Osteoblast (primary cell): ENCODE results near the gene SLC7A6. TPM values are rescaled to one million over a fixed set of nuclear protein-coding genes. Genes with fewer than 3 reads are reported as not detected.
A peak's percentile ranks its signal among the peaks of the same experiment; 100 is the strongest.

ENCODE experiments used
- DNase-seq: peaks from one replicate; pipeline ENCODE4 v3.0.0; 2011; ENCODE audit warnings: low spot score, mixed read lengths; ENCODE audit not compliant: insufficient read length; ENCODE audit errors: missing footprints
- H2AFZ ChIP-seq: 2 replicates; pipeline ENCODE4 v1.6.0; 2011; ENCODE audit warnings: mild to moderate bottlenecking, low read length
- H3K27ac ChIP-seq: 2 replicates; pipeline ENCODE4 v1.5.1; 2011; ENCODE audit warnings: mild to moderate bottlenecking, low read depth, low read length, moderate library complexity
- H3K27me3 ChIP-seq: 2 replicates; pipeline ENCODE4 v1.6.0; 2012; ENCODE audit warnings: mild to moderate bottlenecking, control low read depth, inconsistent platforms, low read length, moderate library complexity; ENCODE audit not compliant: insufficient read depth
- H3K36me3 ChIP-seq: 2 replicates; pipeline ENCODE4 v1.5.1; 2011; ENCODE audit warnings: mild to moderate bottlenecking, low read length, control low read depth, moderate library complexity; ENCODE audit not compliant: insufficient read depth
- H3K4me1 ChIP-seq: 2 replicates; pipeline ENCODE4 v1.5.1; 2011; ENCODE audit warnings: mild to moderate bottlenecking, low read length, control low read depth, moderate library complexity; ENCODE audit not compliant: insufficient read depth
- H3K4me2 ChIP-seq: 2 replicates; pipeline ENCODE4 v1.6.0; 2011; ENCODE audit warnings: mild to moderate bottlenecking, low read length; ENCODE audit not compliant: insufficient read depth
- H3K4me3 ChIP-seq: fragments of 200-600 bp; sonication (generic); 3 replicates; pipeline ENCODE4 v1.5.1; 2012; ENCODE audit warnings: mild to moderate bottlenecking, low read length, inconsistent platforms; ENCODE audit not compliant: insufficient read depth
- H3K79me2 ChIP-seq: 2 replicates; pipeline ENCODE4 v1.6.0; 2012; ENCODE audit warnings: mild to moderate bottlenecking, low read length, control low read depth, inconsistent platforms; ENCODE audit not compliant: insufficient read depth
- H3K9me3 ChIP-seq: 2 replicates; pipeline ENCODE4 v1.5.1; 2011; ENCODE audit warnings: low read depth, low read length, control low read depth
- H4K20me1 ChIP-seq: 2 replicates; pipeline ENCODE4 v1.6.0; 2012; ENCODE audit warnings: mild to moderate bottlenecking, low read length, control low read depth; ENCODE audit not compliant: insufficient read depth
- total RNA-seq: library from RNA; depleted of rRNA; stranded (reverse); fragments of >200 nt; gene quantifications from 2 replicates; pipeline ENCODE4 v1.2.3, GENCODE V29; 2012
- TF ChIP-seq, protein P1 (sequence below): IDR thresholded peaks from 2 replicates; pipeline ENCODE4 v1.5.1; 2011; ENCODE audit warnings: mild to moderate bottlenecking, low read depth, low read length, moderate library complexity; ENCODE audit errors: extremely low read depth

SLC7A6 gene
- total RNA-seq, 1 donor = 36.9 TPM

DNA sequence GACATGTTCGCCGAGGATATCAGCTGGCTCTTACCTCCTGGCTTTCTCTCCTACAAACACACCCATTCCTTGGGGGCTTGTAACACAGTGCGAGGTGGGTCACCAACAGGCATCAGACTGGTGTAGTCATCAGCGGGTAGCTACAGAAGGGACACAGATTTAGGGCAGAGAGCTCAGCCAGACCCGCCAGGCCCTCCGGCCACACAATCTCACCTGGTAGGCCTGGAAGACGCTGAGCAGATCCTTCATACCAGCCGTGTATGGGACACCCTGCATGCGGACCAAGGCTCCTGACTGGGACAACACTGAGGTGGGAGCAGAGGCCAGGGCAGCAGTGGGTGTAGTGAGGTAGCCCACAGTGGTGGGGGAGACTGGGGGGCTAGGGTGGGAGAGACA is 34.2 kb upstream of the SLC7A6 start:
- Histone ChIP-seq H3K4me2 (no peak overlapping the region), H4K20me1 (peaks cover 4% of the 10 kb centered on the region), H3K79me2 (no peaks in the 10 kb centered on the region), H3K4me3 (no peak overlapping the region), H3K9me3 (no peaks in the 10 kb centered on the region), H3K36me3 (peaks cover 5% of the 10 kb centered on the region), H2AFZ (no peak overlapping the region), H3K4me1 (peaks cover 11% of the 10 kb centered on the region), H3K27me3 (no peaks in the 10 kb centered on the region), H3K27ac (no peak overlapping the region)
- TF ChIP-seq, protein P1, sequence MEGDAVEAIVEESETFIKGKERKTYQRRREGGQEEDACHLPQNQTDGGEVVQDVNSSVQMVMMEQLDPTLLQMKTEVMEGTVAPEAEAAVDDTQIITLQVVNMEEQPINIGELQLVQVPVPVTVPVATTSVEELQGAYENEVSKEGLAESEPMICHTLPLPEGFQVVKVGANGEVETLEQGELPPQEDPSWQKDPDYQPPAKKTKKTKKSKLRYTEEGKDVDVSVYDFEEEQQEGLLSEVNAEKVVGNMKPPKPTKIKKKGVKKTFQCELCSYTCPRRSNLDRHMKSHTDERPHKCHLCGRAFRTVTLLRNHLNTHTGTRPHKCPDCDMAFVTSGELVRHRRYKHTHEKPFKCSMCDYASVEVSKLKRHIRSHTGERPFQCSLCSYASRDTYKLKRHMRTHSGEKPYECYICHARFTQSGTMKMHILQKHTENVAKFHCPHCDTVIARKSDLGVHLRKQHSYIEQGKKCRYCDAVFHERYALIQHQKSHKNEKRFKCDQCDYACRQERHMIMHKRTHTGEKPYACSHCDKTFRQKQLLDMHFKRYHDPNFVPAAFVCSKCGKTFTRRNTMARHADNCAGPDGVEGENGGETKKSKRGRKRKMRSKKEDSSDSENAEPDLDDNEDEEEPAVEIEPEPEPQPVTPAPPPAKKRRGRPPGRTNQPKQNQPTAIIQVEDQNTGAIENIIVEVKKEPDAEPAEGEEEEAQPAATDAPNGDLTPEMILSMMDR = no peak
- peak; percentile 4 for DNase-seq

DNA sequence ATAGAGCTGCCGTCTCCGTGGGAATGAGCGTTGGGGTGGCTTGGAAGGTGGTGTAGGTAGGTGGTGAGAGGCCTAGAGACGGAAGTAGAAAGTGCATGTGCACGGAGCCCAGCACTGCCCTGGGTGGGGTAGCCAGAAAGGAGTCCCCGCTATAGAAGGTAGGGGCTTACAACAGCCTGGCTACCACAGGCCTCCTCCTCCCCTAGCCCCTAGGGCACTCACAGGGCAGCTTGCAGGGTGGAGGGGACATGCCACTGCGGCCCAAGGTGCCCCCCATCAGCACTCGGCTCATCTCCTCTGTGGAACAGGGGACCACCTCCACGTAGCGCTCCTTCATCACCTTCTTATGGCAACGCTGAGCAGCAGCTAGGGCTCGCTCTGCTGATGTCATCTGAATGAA is 33.4 kb upstream of the SLC7A6 start:
- Histone ChIP-seq H3K4me3 (no peak overlapping the region), H3K9me3 (no peaks in the 10 kb centered on the region), H3K36me3 (peaks cover 5% of the 10 kb centered on the region), H4K20me1 (peaks cover 4% of the 10 kb centered on the region), H3K79me2 (no peaks in the 10 kb centered on the region), H3K27me3 (no peaks in the 10 kb centered on the region), H3K4me1 (peaks cover 11% of the 10 kb centered on the region), H2AFZ (no peak overlapping the region), H3K4me2 (no peak overlapping the region), H3K27ac (no peak overlapping the region)
- DNase-seq = peak; percentile 22
- TF ChIP-seq, protein P1 = no peak

DNA sequence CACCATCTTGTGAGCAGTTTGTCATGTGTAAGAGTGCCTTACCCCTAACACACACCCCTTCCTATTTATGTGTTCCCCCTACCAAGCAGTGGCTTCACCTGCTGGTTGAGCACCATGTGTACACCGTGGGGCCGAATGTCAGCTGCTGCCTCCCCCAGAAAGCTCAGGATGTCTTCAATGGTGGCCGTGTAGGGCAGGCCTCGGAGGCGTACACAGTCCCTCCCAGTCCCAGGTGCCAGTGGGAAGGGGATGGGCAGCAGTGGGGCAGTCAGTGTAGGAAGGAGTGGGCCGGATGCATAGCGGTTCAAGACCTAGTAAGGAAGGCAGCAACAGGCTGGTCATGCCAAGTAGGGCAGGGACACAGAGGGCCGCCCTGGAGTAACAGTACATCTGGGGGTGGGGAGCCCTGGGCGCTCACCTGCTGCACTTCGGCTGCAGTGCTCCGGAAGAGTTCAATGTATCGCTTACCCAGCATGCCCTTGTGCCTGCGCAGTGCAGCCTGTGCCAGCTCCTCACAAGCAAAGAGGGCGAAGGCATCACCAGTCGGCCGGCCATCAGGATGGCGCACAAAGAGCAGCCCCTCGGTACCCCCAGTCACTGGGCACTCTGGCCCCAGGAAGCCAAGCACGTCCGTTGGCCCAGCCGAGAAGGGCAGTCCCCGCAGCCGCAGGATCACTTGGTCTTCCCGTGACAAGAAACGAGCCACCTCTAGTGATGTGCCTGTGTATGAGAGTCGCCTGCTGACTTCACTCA is 32.8 kb upstream of the SLC7A6 start:
- Histone ChIP-seq H3K27me3 (no peaks in the 10 kb centered on the region), H3K9me3 (no peaks in the 10 kb centered on the region), H3K4me1 (peaks cover 14% of the 10 kb centered on the region), H3K27ac (no peak overlapping the region), H3K36me3 (peaks cover under 1% of the 10 kb centered on the region), H3K4me3 (no peak overlapping the region), H4K20me1 (peaks cover 4% of the 10 kb centered on the region), H3K4me2 (no peak overlapping the region), H3K79me2 (no peaks in the 10 kb centered on the region), H2AFZ (no peak overlapping the region)
- DNase-seq = peak; percentile 60
- TF ChIP-seq, protein P1 = no peak

DNA sequence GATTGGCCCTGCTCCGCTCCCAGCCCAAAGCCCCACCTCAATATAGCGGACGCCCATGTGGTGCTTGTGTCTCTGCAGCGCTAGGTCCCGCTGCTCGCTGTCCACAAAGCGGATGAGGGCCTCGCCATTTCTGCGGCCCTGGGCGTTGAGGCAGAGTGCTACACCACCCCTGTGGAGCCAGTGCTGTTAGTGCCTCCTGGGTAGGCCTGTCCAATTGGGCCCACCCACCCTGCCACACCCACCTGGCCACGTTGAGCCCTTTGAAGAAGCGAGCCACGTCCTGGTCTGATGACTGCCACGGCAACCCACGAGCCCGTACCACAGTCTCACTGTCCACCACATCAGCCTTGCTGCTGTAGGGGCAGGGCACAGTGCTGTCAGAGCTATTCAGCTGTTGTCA is 32.0 kb upstream of the SLC7A6 start:
- Histone ChIP-seq H3K27ac (no peak overlapping the region), H3K79me2 (no peaks in the 10 kb centered on the region), H3K4me1 (peaks cover 21% of the 10 kb centered on the region), H3K4me2 (no peak overlapping the region), H3K36me3 (no peaks in the 10 kb centered on the region), H3K27me3 (no peaks in the 10 kb centered on the region), H2AFZ (no peak overlapping the region), H3K4me3 (no peak overlapping the region), H3K9me3 (no peaks in the 10 kb centered on the region), H4K20me1 (peaks cover 4% of the 10 kb centered on the region)
- TF ChIP-seq, protein P1 = no peak
- DNase-seq = peak; percentile 74
